ENCODE data around the gene AGXT2.

DNA sequence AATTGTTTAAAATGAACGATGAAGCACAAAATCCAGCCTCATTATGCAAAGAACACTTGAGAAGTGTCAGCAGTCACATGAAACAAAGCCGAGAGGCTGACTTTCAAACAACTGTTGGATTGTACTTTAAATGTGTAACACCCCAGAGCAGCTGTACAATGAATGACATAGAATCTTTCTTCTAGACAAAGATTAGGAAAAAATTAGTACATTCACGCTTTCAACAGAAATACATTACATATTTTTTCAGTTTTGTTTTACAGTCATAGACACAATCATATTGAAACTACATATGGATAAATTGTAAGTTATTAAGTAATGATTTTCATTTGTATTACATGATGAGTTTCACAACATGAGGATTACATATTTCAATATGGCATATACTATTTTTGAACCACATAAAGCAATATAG is 10.6 kb upstream of the AGXT2 start:
- TF ChIP-seq SUZ12 (IDR thresholded peaks at IDR 0.05) (no peak), SP1 (IDR thresholded peaks at IDR 0.05) (no peak), FOXM1 (IDR thresholded peaks at IDR 0.05; ENCODE audit: borderline replicate concordance) (no peak)
